Tibial nerve (tissue), 4 donors: Measurements from ENCODE around the gene SPPL2B. TPM values are rescaled to one million over a fixed set of nuclear protein-coding genes. Genes with fewer than 3 reads are reported as not detected.

Source experiments
- DNase-seq, 2 donors: peaks; one replicate each; pipeline ENCODE4 v3.0.0-alpha.2; 2019; ENCODE audit warnings: low spot score in 2 of 2
- H3K27ac ChIP-seq, 4 donors: fragments of 200-600 bp; sonication (generic) in 3 of 4; one replicate each; pipeline ENCODE4 v1.5.1; 2017 to 2019; ENCODE audit warnings: mild to moderate bottlenecking in 1 of 4
- H3K27me3 ChIP-seq, 2 donors: fragments of 200-600 bp; sonication (generic) in 1 of 2; one replicate each; pipeline versions ENCODE4 v1.5.1 to v1.6.0; 2017 to 2019
- H3K36me3 ChIP-seq, 3 donors: fragments of 200-600 bp; sonication (generic); one replicate each; pipeline ENCODE4 v1.5.1; 2018 to 2019
- H3K4me1 ChIP-seq, 4 donors: fragments of 200-600 bp; sonication (generic) in 3 of 4; one replicate each; pipeline ENCODE4 v1.5.1; 2017 to 2019
- H3K4me3 ChIP-seq, 4 donors: fragments of 200-600 bp; sonication (generic) in 3 of 4; one replicate each; pipeline ENCODE4 v1.5.1; 2017 to 2019; ENCODE audit warnings: mild to moderate bottlenecking in 1 of 4, moderate library complexity in 1 of 4
- H3K9me3 ChIP-seq, 4 donors: fragments of 200-600 bp; sonication (generic) in 3 of 4; one replicate each; pipeline ENCODE4 v1.5.1; 2017 to 2019
- EP300 ChIP-seq, 2 donors: sonication (generic); formaldehyde crosslinking; IDR thresholded peaks; one replicate each; pipeline ENCODE4 v1.6.1; 2017; ENCODE audit warnings: antibody characterized with exemption in 2 of 2, mild to moderate bottlenecking in 1 of 2
- POLR2A ChIP-seq, 2 donors: fragments of 450-650 bp; IDR thresholded peaks; one replicate each; pipeline ENCODE4 v1.6.1; 2017; ENCODE audit warnings: antibody characterized with exemption in 2 of 2, mild to moderate bottlenecking in 2 of 2, moderate library complexity in 2 of 2
- WGBS, 2 donors: methylation state at CpG; one replicate each; pipeline ENCODE4 v1.1.5; 2018; 5-methylcytosine and 5-hydroxymethylcytosine counted together
- total RNA-seq, 4 donors: library from RNA; depleted of rRNA; stranded (reverse); fragments of >200 nt; gene quantifications; one replicate each; pipeline ENCODE4 v1.1.0, GENCODE V29; 2016
- TF ChIP-seq, protein P1 (sequence below), 5 experiments: fragments of 200-600 bp in 3 of 5; fragments of 450-650 bp in 2 of 5; sonication (generic) in 3 of 5; IDR thresholded peaks; one replicate each; pipeline ENCODE4 v1.5.1; 2016 to 2019; ENCODE audit warnings: antibody characterized with exemption in 5 of 5, mild to moderate bottlenecking in 3 of 5, moderate library complexity in 2 of 5

Gene SPPL2B
- total RNA-seq, 4 donors from 2014 or later: 51.1 to 97.2 (median 77.7) TPM

DNA sequence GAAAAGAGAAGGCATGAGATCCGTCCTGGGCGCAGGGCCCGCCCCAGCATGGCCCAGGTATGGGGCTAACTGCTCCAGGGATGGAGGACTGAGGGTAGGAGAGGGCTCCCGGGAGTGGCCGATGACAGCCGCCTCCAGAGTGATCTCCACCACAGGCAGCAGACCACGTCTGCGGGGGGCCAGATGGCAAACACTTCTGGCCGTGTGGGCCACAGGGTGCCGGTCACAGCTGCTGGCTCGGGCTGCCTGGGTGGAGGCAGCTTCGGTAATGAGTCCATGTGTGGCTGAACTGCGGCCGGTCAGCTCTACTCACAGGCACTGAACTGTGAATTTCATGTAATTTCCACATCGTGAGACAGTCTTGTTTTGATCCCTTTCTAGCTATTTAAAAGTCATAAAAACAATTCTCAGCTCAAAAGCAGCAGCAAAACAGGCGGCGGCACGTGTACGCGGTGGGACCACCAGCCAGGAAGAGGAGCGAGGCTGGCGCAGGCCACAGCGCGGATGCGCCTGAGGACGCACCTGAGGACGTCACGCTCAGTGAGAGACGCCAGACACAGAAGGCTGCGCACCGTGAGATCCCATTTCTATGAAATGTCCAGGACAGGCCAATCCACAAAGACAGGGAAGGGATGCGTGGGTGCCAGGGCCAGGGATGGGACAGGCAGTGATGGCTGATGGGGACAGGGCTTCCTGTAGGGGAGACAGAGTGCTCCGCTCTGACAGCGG, 4.1 kb upstream of the SPPL2B start:
- no peak for DNase-seq
- Histone ChIP-seq H3K27me3 (no peaks in the 10 kb centered on the region), H3K27ac (peak overlapping the region in 1 of 4 donors; percentile 12), H3K36me3 (peaks cover 0 to 58% (median 8%) of the 10 kb centered on the region in 3 donors), H3K9me3 (no peaks in the 10 kb centered on the region), H3K4me1 (peaks cover 0 to 28% (median 17%) of the 10 kb centered on the region in 4 donors), H3K4me3 (no peak overlapping the region)
- TF ChIP-seq EP300 (IDR thresholded peaks at IDR 0.05) (no peak), POLR2A (IDR thresholded peaks at IDR 0.05) (no peak)
- TF ChIP-seq, protein P1, sequence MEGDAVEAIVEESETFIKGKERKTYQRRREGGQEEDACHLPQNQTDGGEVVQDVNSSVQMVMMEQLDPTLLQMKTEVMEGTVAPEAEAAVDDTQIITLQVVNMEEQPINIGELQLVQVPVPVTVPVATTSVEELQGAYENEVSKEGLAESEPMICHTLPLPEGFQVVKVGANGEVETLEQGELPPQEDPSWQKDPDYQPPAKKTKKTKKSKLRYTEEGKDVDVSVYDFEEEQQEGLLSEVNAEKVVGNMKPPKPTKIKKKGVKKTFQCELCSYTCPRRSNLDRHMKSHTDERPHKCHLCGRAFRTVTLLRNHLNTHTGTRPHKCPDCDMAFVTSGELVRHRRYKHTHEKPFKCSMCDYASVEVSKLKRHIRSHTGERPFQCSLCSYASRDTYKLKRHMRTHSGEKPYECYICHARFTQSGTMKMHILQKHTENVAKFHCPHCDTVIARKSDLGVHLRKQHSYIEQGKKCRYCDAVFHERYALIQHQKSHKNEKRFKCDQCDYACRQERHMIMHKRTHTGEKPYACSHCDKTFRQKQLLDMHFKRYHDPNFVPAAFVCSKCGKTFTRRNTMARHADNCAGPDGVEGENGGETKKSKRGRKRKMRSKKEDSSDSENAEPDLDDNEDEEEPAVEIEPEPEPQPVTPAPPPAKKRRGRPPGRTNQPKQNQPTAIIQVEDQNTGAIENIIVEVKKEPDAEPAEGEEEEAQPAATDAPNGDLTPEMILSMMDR (IDR thresholded peaks at IDR 0.05): no peak
- 86 to 88% methylated on average over 34 of the region's 34 CpGs for WGBS, 2 donors

- TF ChIP-seq, protein P1 (IDR thresholded peaks at IDR 0.05): no peak
- TF ChIP-seq POLR2A (IDR thresholded peaks at IDR 0.05) (no peak), EP300 (IDR thresholded peaks at IDR 0.05) (no peak)
- DNase-seq: no peak
- 74 to 83% methylated on average over 27 to 29 of the region's 29 CpGs for WGBS, 2 donors
- Histone ChIP-seq H3K9me3 (no peaks in the 10 kb centered on the region), H3K4me1 (peaks cover 0 to 38% (median 26%) of the 10 kb centered on the region in 4 donors), H3K36me3 (peaks cover 0 to 56% (median 8%) of the 10 kb centered on the region in 3 donors), H3K27me3 (no peaks in the 10 kb centered on the region), H3K4me3 (no peak overlapping the region), H3K27ac (no peak overlapping the region)
Measured at GRCh38 chr19:2325281-2326046, 3.0 kb upstream of the SPPL2B start.

GRCh38 chr19:2326699-2327360, 1.7 kb upstream of the SPPL2B start:
- H3K9me3 ChIP-seq: no peaks in the 10 kb centered on the region
- no peaks in the 10 kb centered on the region for H3K27me3 ChIP-seq
- H3K27ac ChIP-seq: peak overlapping the region in 1 of 4 donors; percentile 42
- peaks cover 0 to 52% (median 34%) of the 10 kb centered on the region in 4 donors for H3K4me1 ChIP-seq
- H3K4me3 ChIP-seq: peak overlapping the region in 1 of 4 donors; percentile 75
- DNase-seq: no peak
- WGBS, 2 donors: 65 to 70% methylated on average over 16 of the region's 16 CpGs
- no peak for TF ChIP-seq EP300 (IDR thresholded peaks at IDR 0.05)
- TF ChIP-seq, protein P1 (IDR thresholded peaks at IDR 0.05): no peak
- peaks cover 0 to 42% (median 8%) of the 10 kb centered on the region in 3 donors for H3K36me3 ChIP-seq

DNA sequence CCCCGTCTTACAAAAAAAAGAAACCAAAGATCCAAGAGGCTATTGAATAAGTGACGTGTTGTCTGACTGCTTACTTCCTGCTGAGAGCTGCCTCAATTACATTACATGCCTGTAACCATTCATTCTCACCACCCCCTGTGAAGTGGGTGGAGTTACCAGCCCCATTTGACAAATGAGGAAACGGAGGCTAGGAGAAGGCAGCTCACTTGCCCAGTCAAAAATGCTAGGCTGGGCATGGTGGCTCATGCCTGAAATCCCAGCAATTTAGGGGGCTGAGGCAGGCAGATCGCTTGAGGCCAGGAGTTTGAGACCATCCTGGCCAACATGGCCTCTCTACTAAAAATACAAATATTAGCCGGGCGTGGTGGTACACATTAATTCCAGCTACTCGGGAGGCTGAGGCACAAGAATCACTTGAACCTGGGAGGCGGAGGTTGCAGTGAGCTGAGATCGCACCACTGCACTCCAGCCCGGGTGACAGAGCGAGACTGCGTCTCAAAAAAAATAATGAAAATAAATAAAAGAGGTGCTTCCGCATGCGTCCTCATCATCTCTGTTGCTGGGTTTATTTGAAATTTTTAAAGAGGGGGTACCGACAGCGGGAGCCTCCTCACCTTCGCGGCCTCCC, 597 bp upstream of the SPPL2B start:
- H3K36me3 ChIP-seq: peaks cover 0 to 32% (median 8%) of the 10 kb centered on the region in 3 donors
- no peaks in the 10 kb centered on the region for H3K9me3 ChIP-seq
- 0 to 1% methylated on average over 18 of the region's 18 CpGs for WGBS, 2 donors
- peak in 1 of 2 donors; percentile 19 for DNase-seq
- peak overlapping the region; percentile 75 to 93 (median 86) for H3K4me3 ChIP-seq
- peak overlapping the region in 3 of 4 donors; percentile 79 to 87 (median 84) for H3K27ac ChIP-seq
- TF ChIP-seq, protein P1 (IDR thresholded peaks at IDR 0.05): no peak
- TF ChIP-seq EP300 (IDR thresholded peaks at IDR 0.05) (no peak), POLR2A (IDR thresholded peaks at IDR 0.05) (no peak)
- H3K27me3 ChIP-seq: no peaks in the 10 kb centered on the region
- H3K4me1 ChIP-seq: peaks cover 0 to 62% (median 43%) of the 10 kb centered on the region in 4 donors
